GM12874 (cell line): Measurements from ENCODE around the gene COPS3.
A peak's percentile ranks its signal among the peaks of the same experiment; 100 is the strongest.

Experiments used
- TF ChIP-seq, protein P1 (sequence below): IDR thresholded peaks from 2 replicates; pipeline ENCODE4 v1.5.1; 2011; ENCODE audit warnings: low read depth, mild to moderate bottlenecking, control low read depth, low read length, moderate library complexity; ENCODE audit not compliant: insufficient read depth

Gene COPS3

DNA sequence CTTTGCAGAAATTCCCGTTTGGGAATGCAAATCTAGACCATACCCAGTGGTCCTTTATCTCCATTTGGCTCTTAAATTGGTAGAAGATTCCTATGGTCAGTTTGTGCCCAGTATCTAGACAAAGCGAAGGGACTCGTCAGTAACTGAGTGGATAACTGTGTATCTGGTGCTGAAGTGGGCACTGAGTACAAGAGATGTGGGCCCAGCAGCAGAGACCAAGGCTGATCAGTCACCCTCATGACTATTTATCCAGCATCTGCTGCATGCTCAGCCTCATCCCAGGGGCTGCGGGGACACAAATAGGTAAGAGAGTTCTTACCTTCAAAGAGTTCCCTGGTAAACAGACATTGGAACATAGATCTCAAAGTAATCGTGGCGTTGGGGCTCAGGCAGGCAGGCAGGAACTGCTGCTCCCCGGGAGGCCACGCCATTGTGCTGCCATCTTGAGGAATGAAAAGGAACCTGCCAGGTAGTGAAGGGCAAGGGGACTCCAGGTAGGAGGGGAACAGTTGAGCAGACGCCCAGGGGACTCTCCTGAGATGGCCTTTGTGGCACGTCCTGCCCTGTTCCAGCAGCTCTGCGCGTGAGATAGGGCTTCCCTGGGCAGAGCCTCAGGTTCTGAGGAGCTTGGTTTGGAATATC lies 32.4 kb upstream of the COPS3 start:
- TF ChIP-seq, protein P1, sequence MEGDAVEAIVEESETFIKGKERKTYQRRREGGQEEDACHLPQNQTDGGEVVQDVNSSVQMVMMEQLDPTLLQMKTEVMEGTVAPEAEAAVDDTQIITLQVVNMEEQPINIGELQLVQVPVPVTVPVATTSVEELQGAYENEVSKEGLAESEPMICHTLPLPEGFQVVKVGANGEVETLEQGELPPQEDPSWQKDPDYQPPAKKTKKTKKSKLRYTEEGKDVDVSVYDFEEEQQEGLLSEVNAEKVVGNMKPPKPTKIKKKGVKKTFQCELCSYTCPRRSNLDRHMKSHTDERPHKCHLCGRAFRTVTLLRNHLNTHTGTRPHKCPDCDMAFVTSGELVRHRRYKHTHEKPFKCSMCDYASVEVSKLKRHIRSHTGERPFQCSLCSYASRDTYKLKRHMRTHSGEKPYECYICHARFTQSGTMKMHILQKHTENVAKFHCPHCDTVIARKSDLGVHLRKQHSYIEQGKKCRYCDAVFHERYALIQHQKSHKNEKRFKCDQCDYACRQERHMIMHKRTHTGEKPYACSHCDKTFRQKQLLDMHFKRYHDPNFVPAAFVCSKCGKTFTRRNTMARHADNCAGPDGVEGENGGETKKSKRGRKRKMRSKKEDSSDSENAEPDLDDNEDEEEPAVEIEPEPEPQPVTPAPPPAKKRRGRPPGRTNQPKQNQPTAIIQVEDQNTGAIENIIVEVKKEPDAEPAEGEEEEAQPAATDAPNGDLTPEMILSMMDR, result peak; percentile 74

GRCh38 chr17:17309356-17309755 lies 28.3 kb upstream of the COPS3 start:
- TF ChIP-seq, protein P1, result no peak

DNA sequence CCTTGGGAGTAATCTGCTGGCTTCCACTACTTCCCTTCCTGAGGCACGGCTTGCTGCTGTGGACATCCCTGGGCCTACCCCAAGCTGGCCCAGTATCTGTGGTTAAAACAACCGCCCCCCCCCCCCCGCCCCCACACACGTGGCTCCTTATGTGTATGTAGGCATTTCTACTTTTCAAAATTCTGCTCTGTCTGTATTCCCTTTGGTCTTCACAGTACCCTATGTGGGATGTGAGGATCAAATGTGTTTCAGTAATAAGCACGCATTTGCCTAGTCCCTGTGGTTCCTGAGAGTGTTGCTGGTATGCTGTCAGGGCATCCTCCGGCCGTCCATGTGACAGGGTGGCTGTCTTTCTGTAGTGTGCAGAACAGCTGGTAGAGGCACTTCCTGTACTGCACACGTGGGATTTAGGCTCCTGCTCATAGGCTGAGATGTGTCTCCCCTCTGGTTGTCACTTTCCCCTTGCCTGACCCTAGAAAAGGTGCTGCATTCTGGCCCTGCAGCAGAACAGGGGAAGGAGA lies 24.3 kb upstream of the COPS3 start:
- TF ChIP-seq, protein P1, result no peak

DNA sequence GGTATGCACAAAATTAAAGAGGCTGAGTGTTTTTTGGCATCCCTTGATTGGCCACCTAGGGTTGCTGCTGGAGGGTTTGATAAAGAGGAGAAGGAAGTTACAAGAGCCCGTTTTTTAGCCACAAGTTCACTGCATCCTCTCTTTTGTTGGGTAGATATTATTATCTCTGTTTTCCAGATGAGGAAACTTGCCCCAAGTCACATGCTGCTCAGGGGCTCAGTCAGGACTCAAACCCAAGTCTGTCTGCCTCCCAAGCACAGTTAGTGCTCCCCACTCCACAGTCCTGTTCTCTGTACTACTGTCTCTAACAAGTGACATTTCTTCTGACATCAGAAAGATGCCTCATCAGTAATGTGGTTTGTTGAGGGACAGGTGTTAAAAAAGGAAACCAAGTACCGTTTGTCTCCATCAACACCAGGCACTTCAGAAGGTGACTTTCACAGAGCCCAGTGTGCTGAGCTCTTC lies 23.5 kb upstream of the COPS3 start:
- TF ChIP-seq, protein P1, result no peak

- TF ChIP-seq, protein P1, result no peak
Observed at GRCh38 chr17:17303847-17304490, 22.9 kb upstream of the COPS3 start.

DNA sequence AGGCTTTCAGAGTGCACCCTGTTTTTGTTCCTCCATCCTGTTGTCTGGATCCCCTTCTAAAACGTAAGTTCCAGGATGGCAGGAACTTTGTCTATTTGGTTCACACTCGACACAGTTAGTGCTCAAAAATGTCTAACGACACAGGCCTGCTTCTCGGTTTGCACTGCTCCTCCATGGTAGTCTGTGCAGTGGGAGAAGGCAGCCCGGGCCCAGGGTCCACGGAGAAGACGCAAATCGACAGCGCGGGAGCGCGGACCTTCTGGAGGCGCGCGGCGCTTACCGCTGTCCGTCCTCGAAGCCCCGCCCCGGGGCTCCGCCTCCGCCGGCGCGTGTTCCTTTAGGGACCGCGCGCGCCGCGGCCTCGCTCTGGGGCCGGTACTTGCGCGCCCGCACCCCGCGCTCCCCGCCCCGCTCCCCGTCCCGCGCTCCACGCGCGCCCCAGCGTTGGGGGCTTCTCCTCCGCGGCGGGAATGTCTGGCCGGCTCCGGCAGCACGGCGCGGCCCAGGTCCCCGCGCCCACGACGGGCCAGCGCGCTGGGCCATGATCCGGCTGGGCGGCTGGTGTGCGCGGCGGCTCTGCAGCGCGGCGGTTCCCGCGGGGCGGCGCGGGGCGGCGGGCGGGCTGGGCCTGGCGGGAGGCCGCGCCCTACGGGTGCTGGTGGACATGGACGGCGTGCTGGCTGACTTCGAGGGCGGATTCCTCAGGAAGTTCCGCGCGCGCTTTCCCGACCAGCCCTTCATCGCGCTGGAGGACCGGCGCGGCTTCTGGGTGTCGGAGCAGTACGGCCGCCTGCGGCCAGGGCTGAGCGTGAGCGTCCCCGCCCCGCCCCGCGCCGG lies 22.2 kb upstream of the COPS3 start, which contains the start of gene NT5M:
NT5M (plus strand) TSS at position 364 of the 837 bp plus-strand sequence; CDS start at position 542, 178 bp downstream.
- TF ChIP-seq, protein P1, result no peak
